ENCODE data around the gene SIRT3.

SIRT3 gene

GRCh38 chr11:251550-251949 lies 15.4 kb upstream of the SIRT3 start:
- Histone ChIP-seq H3K4me3 (replicated peaks; ENCODE audit: insufficient read depth, low read length) (no peak overlapping the region), H3K27ac (replicated peaks) (no peak overlapping the region), H3K27me3 (ENCODE audit: insufficient read depth, poor library complexity, severe bottlenecking) (no peaks in the 10 kb centered on the region)
- DNase-seq (ENCODE audit: low read depth in 1 of 2, low spot score in 1 of 2) = no peak
- TF ChIP-seq POLR2AphosphoS5 (IDR thresholded peaks at IDR 0.05; ENCODE audit: low read depth) = no peak
- no peak for TF ChIP-seq CTCF (IDR thresholded peaks at IDR 0.05; ENCODE audit: insufficient read depth, low read length)
- no peak for TF ChIP-seq GABPA (IDR thresholded peaks at IDR 0.05; ENCODE audit: low read depth)
- TF ChIP-seq SPI1 (IDR thresholded peaks at IDR 0.05; ENCODE audit: borderline replicate concordance, low read depth) = no peak
- no peak for TF ChIP-seq REST (IDR thresholded peaks at IDR 0.05; ENCODE audit: insufficient replicate concordance, low read depth)

- Histone ChIP-seq H3K27ac (replicated peaks) (no peak overlapping the region), H3K4me3 (replicated peaks; ENCODE audit: insufficient read depth, low read length) (no peak overlapping the region), H3K27me3 (ENCODE audit: insufficient read depth, poor library complexity, severe bottlenecking) (no peaks in the 10 kb centered on the region)
- DNase-seq (ENCODE audit: low read depth in 1 of 2, low spot score in 1 of 2) = peak; percentile 53 to 59
- no peak for TF ChIP-seq SPI1 (IDR thresholded peaks at IDR 0.05; ENCODE audit: borderline replicate concordance, low read depth)
- no peak for TF ChIP-seq GABPA (IDR thresholded peaks at IDR 0.05; ENCODE audit: low read depth)
- TF ChIP-seq CTCF (IDR thresholded peaks at IDR 0.05; ENCODE audit: insufficient read depth, low read length) = peak; percentile 60
- TF ChIP-seq REST (IDR thresholded peaks at IDR 0.05; ENCODE audit: insufficient replicate concordance, low read depth) = no peak
Measured at GRCh38 chr11:250740-251299, 14.7 kb upstream of the SIRT3 start.

GRCh38 chr11:250274-250673 lies 14.1 kb upstream of the SIRT3 start:
- Histone ChIP-seq H3K27me3 (ENCODE audit: insufficient read depth, poor library complexity, severe bottlenecking) (no peaks in the 10 kb centered on the region), H3K4me3 (replicated peaks; ENCODE audit: insufficient read depth, low read length) (no peak overlapping the region), H3K27ac (replicated peaks) (no peak overlapping the region)
- TF ChIP-seq POLR2AphosphoS5 (IDR thresholded peaks at IDR 0.05; ENCODE audit: low read depth) (no peak), CTCF (IDR thresholded peaks at IDR 0.05; ENCODE audit: insufficient read depth, low read length) (no peak), SPI1 (IDR thresholded peaks at IDR 0.05; ENCODE audit: borderline replicate concordance, low read depth) (no peak), REST (IDR thresholded peaks at IDR 0.05; ENCODE audit: insufficient replicate concordance, low read depth) (no peak), GABPA (IDR thresholded peaks at IDR 0.05; ENCODE audit: low read depth) (no peak)
- no peak for DNase-seq (ENCODE audit: low read depth in 1 of 2, low spot score in 1 of 2)

Measured in HL-60 (cell line).